HepG2 (cell line): ENCODE results near the gene MAN1A2. TPM values are rescaled to one million over a fixed set of nuclear protein-coding genes. Genes with fewer than 3 reads are reported as not detected.

ENCODE experiments used
- ATAC-seq: fragments of 200-7000 bp; cut with Tn5 transposase; 3 replicates; pipeline ENCODE4 v1.9.1; 2020; ENCODE audit warnings: mild to moderate bottlenecking, moderate library complexity
- BruUV-seq: library from RNA; stranded (reverse); fragments of 400-500 nt; replicated peaks from 2 replicates; lab custom pipeline; 2021; lab: Mats Ljungman, UMichigan
- CTCF ChIA-PET: fragments of 300-600 bp; formaldehyde crosslinking; extraction: SDS; loops from one replicate; lab custom pipeline; 2021; ENCODE audit warnings: low total read pairs, inconsistent platforms, low intra/inter-chr PET ratio; lab: Yijun Ruan, JAX
- POLR2A ChIA-PET: fragments of 350-600 bp; sonication (Branson Sonifier 250); formaldehyde crosslinking; loops from one replicate; lab custom pipeline; 2020; ENCODE audit warnings: antibody characterized with exemption, inconsistent platforms; lab: Yijun Ruan, JAX
- DNase-seq: peaks from one replicate; pipeline ENCODE4 v3.0.0-alpha.2; 2015; ENCODE audit warnings: low spot score
- FAIRE-seq: peaks from 3 replicates; lab custom pipeline; 2011; peaks lifted over from hg19 to GRCh38; lab: Jason Lieb, UNC
- H2AFZ ChIP-seq: one replicate; pipeline ENCODE4 v1.6.1; 2011; ENCODE audit warnings: low read length, inconsistent platforms
- H3K27ac ChIP-seq: fragments of 300-600 bp; 3 replicates; pipeline ENCODE4 v1.8.0; 2011; ENCODE audit warnings: mixed run types, mild to moderate bottlenecking, mixed read lengths, low read length, inconsistent platforms; ENCODE audit not compliant: insufficient read depth; ENCODE audit errors: extremely low read length
- H3K27me3 ChIP-seq, 2 experiments: fragments of 200-600 bp in 1 of 2; 2 replicates in 1 of 2; 3 replicates in 1 of 2; pipeline versions ENCODE4 v1.6.0 to v1.8.0; 2011; ENCODE audit warnings: low read length in 2 of 2, mild to moderate bottlenecking in 2 of 2, moderate library complexity in 2 of 2, inconsistent platforms in 1 of 2; ENCODE audit not compliant: insufficient read depth in 2 of 2, control insufficient read depth in 1 of 2
- H3K36me3 ChIP-seq, 2 experiments: fragments of 200-600 bp in 1 of 2; replicated peaks in 1 of 2; 2 replicates in 1 of 2; 3 replicates in 1 of 2; pipeline versions ENCODE4 v1.5.1 to v1.8.0; 2011; ENCODE audit warnings: low read length in 2 of 2, inconsistent platforms in 1 of 2; ENCODE audit not compliant: insufficient read depth in 2 of 2, control insufficient read depth in 1 of 2
- H3K4me1 ChIP-seq: 2 replicates; pipeline ENCODE4 v1.5.1; 2012; ENCODE audit warnings: low read length, inconsistent platforms; ENCODE audit not compliant: insufficient read depth
- H3K4me2 ChIP-seq: 2 replicates; pipeline ENCODE4 v1.6.0; 2011; ENCODE audit warnings: low read depth, low read length, inconsistent platforms
- H3K4me3 ChIP-seq, 3 experiments: fragments of 200-600 bp in 1 of 3; sonication (generic), shearing (Covaris generic) in 1 of 3; replicated peaks in 1 of 3; 2 replicates each; pipeline ENCODE4 v1.5.1; 2011 to 2016; ENCODE audit warnings: low read length in 3 of 3, inconsistent platforms in 2 of 3, low read depth in 2 of 3, mild to moderate bottlenecking in 2 of 3, control low read depth in 1 of 3, mixed read lengths in 1 of 3; ENCODE audit not compliant: insufficient read depth in 1 of 3
- H3K79me2 ChIP-seq: one replicate; pipeline ENCODE4 v1.6.1; 2011; ENCODE audit warnings: low read length, inconsistent platforms; ENCODE audit not compliant: insufficient read depth
- H3K9ac ChIP-seq: 2 replicates; pipeline ENCODE4 v1.6.0; 2011; ENCODE audit warnings: mild to moderate bottlenecking, low read depth, low read length, inconsistent platforms; ENCODE audit not compliant: insufficient read depth
- H3K9me3 ChIP-seq: 2 replicates; pipeline ENCODE4 v1.5.1; 2012; ENCODE audit warnings: mild to moderate bottlenecking, low read length
- H4K20me1 ChIP-seq: 2 replicates; pipeline ENCODE4 v1.6.0; 2011; ENCODE audit warnings: inconsistent platforms, mild to moderate bottlenecking, low read length, moderate library complexity; ENCODE audit not compliant: insufficient read depth
- FOSL1 ChIP-seq: sonication (generic); formaldehyde crosslinking; IDR thresholded peaks from 2 replicates; pipeline ENCODE4 v1.9.0; 2021; ENCODE audit warnings: missing genetic modification reagents, borderline replicate concordance
- HNRNPK ChIP-seq: fragments of 200-400 bp; formaldehyde crosslinking; IDR thresholded peaks from 2 replicates; pipeline ENCODE4 v1.6.1; 2018; ENCODE audit warnings: low read length, low read depth, moderate library complexity, mild to moderate bottlenecking; ENCODE audit not compliant: poor library complexity, severe bottlenecking
- HNRNPLL ChIP-seq: fragments of 200-400 bp; formaldehyde crosslinking; IDR thresholded peaks from 2 replicates; pipeline ENCODE4 v1.6.1; 2017; ENCODE audit warnings: mild to moderate bottlenecking, low read depth, low read length; ENCODE audit not compliant: poor library complexity, severe bottlenecking
- ISX ChIP-seq: sonication (generic); formaldehyde crosslinking; conservative IDR thresholded peaks from 2 replicates; pipeline ENCODE4 v1.5.0; 2020; ENCODE audit warnings: missing genetic modification reagents
- KDM2A ChIP-seq: sonication (generic); formaldehyde crosslinking; IDR thresholded peaks from 2 replicates; pipeline ENCODE4 v1.4.0; 2020; ENCODE audit warnings: low read depth, missing genetic modification reagents, borderline replicate concordance
- KLF6 ChIP-seq: IDR thresholded peaks from 2 replicates; pipeline ENCODE4 v1.8.0; 2016; ENCODE audit warnings: missing biosample characterization, missing genetic modification reagents
- MAX ChIP-seq: IDR thresholded peaks from 2 replicates; pipeline ENCODE4 v1.6.1; 2012; ENCODE audit warnings: inconsistent platforms
- NFE2L2 ChIP-seq: fragments of 150-350 bp; IDR thresholded peaks from 2 replicates; pipeline ENCODE4 v1.6.1; 2014; ENCODE audit warnings: low read length
- PCBP2 ChIP-seq: fragments of 200-400 bp; formaldehyde crosslinking; optimal IDR thresholded peaks from 2 replicates; pipeline ENCODE3; 2018; ENCODE audit warnings: low read length, low read depth; ENCODE audit not compliant: poor library complexity, severe bottlenecking
- PITX1 ChIP-seq: sonication (generic); formaldehyde crosslinking; IDR thresholded peaks from 2 replicates; pipeline ENCODE4 v1.5.1; 2020; ENCODE audit warnings: mild to moderate bottlenecking, missing genetic modification reagents
- POLR2A ChIP-seq, 2 experiments: IDR thresholded peaks; 2 replicates each; pipeline ENCODE4 v1.6.1; 2011; ENCODE audit warnings: low read depth in 2 of 2, low read length in 2 of 2, mild to moderate bottlenecking in 1 of 2, moderate library complexity in 1 of 2; ENCODE audit not compliant: insufficient read depth in 1 of 2
- TFAP4 ChIP-seq: sonication (generic); IDR thresholded peaks from 2 replicates; pipeline ENCODE4 v1.6.1; 2016; ENCODE audit warnings: low read depth, borderline replicate concordance
- ZNF224 ChIP-seq: sonication (generic); formaldehyde crosslinking; IDR thresholded peaks from 2 replicates; pipeline ENCODE4 v1.5.0; 2020; ENCODE audit warnings: mild to moderate bottlenecking, missing genetic modification reagents
- ZNF550 ChIP-seq: sonication (generic); formaldehyde crosslinking; IDR thresholded peaks from 2 replicates; pipeline ENCODE4 v1.4.0; 2020; ENCODE audit warnings: mild to moderate bottlenecking, missing genetic modification reagents, borderline replicate concordance
- ZNF749 ChIP-seq: sonication (generic); formaldehyde crosslinking; IDR thresholded peaks from 2 replicates; pipeline ENCODE4 v1.8.0; 2022; ENCODE audit warnings: mild to moderate bottlenecking, missing genetic modification reagents, moderate library complexity, borderline replicate concordance
- ZSCAN12 ChIP-seq: sonication (generic); formaldehyde crosslinking; IDR thresholded peaks from 2 replicates; pipeline ENCODE4 v1.9.0; 2021; ENCODE audit warnings: mild to moderate bottlenecking, missing genetic modification reagents
- ZSCAN20 ChIP-seq: sonication (generic); formaldehyde crosslinking; IDR thresholded peaks from 2 replicates; pipeline ENCODE4 v1.4.0; 2020; ENCODE audit warnings: missing genetic modification reagents, mild to moderate bottlenecking, borderline replicate concordance
- ZSCAN5A ChIP-seq: sonication (generic); formaldehyde crosslinking; IDR thresholded peaks from 2 replicates; pipeline ENCODE4 v1.8.0; 2022; ENCODE audit warnings: mild to moderate bottlenecking, missing genetic modification reagents, borderline replicate concordance
- WGBS: methylation state at CpG from one replicate; pipeline ENCODE4 v1.1.6; 2017; ENCODE audit warnings: low lambda C conversion rate; 5-methylcytosine and 5-hydroxymethylcytosine counted together
- in situ Hi-C: cut with HindIII; loops from 2 replicates; pipeline ENCODE4 v1.10.0; 2017; ENCODE audit warnings: low pct_unique_long_range_greater_than_20kb; ENCODE audit not compliant: extremely low pct_ligation_motif_present
- intact Hi-C: fragments of 100-400 bp; cut with micrococcal nuclease; formaldehyde crosslinking; loops from one replicate; pipeline ENCODE4 v1.10.0; 2022; ENCODE audit not compliant: unreplicated experiment
- polyA plus RNA-seq, 8 experiments: library from polyadenylated mRNA; depleted of rRNA in 3 of 8; stranded (reverse) in 7 of 8; unstranded in 1 of 8; fragments of >200 nt; fragmentation: Illumina TruSeq in 4 of 8; extraction: Trizol in 4 of 8; gene quantifications; 2 replicates each; pipeline versions ENCODE4 v1.2.1 to v1.2.3, GENCODE V29; 2011 to 2016; ENCODE audit warnings: low read depth in 4 of 8, missing spikeins in 1 of 8, mixed read lengths in 1 of 8; ENCODE audit not compliant: insufficient read depth in 1 of 8
- total RNA-seq, 5 experiments: library from RNA; depleted of rRNA; stranded (reverse); fragments of >200 nt; fragmentation: Illumina TruSeq; extraction: Trizol; gene quantifications; 2 replicates each; pipeline ENCODE4 v1.2.3, GENCODE V29; 2016; ENCODE audit warnings: low read depth in 1 of 5

Gene MAN1A2
- total and polyA plus RNA-seq, 2 of the 13 experiments (the other 11 are each of a cell fraction or from before 2014, with no cell fraction given), result 8.0 to 19.9 TPM

GRCh38 chr1:117425050-117425734, 57.9 kb downstream of the MAN1A2 start:
- BruUV-seq, result no TSS peak
- POLR2A ChIA-PET, result no interaction called here
- intact Hi-C loops, result no loop called here
- Histone ChIP-seq H3K9ac (no peak overlapping the region), H3K27ac (no peak overlapping the region), H4K20me1 (no peaks in the 10 kb centered on the region), H3K27me3 (no peaks in the 10 kb centered on the region), H3K4me2 (no peak overlapping the region), H3K9me3 (peaks cover 40% of the 10 kb centered on the region), H3K36me3 (no peaks in the 10 kb centered on the region), H3K4me1 (no peaks in the 10 kb centered on the region), H2AFZ (no peak overlapping the region), H3K79me2 (no peaks in the 10 kb centered on the region), H3K4me3 (no peak overlapping the region)
- no peak for TF ChIP-seq ZNF224 (CRISPR knock-in tag)
- TF ChIP-seq HNRNPK, result peak; percentile 81
- no peak for TF ChIP-seq HNRNPLL
- no peak for TF ChIP-seq TFAP4
- peak; percentile 43 for TF ChIP-seq PCBP2
- no peak for TF ChIP-seq ZNF749 (CRISPR knock-in tag)
- no peak for TF ChIP-seq FOSL1
- ATAC-seq, result no peak
- no peak for DNase-seq
- CTCF ChIA-PET, result no interaction called here
- 90% methylated on average over 2 of the region's 2 CpGs for WGBS
- no peak for FAIRE-seq
- in situ Hi-C loops, result no loop called here

- Histone ChIP-seq H2AFZ (no peak overlapping the region), H3K9ac (no peak overlapping the region), H3K4me2 (no peak overlapping the region), H4K20me1 (no peaks in the 10 kb centered on the region), H3K36me3 (no peaks in the 10 kb centered on the region), H3K27ac (no peak overlapping the region), H3K27me3 (no peaks in the 10 kb centered on the region), H3K9me3 (peaks cover 40% of the 10 kb centered on the region), H3K4me1 (no peaks in the 10 kb centered on the region), H3K79me2 (no peaks in the 10 kb centered on the region), H3K4me3 (no peak overlapping the region)
- FAIRE-seq (no peak), DNase-seq (no peak), ATAC-seq (no peak)
- BruUV-seq, result no TSS peak
- ChIA-PET CTCF (no interaction called here), POLR2A (no interaction called here)
- intact Hi-C loops (no loop called here), in situ Hi-C loops (no loop called here)
- TF ChIP-seq KLF6 (CRISPR knock-in tag), result no peak
- no peak for TF ChIP-seq KDM2A
- TF ChIP-seq ZSCAN12, result no peak
- no peak for TF ChIP-seq PITX1
- no peak for TF ChIP-seq POLR2A (IDR thresholded peaks at IDR 0.05; ENCODE audit: insufficient read depth in 1 of 2, low read depth in 2 of 2, low read length in 2 of 2)
- TF ChIP-seq NFE2L2, result no peak
- no peak for TF ChIP-seq ISX (CRISPR knock-in tag)
- TF ChIP-seq MAX, result no peak
- TF ChIP-seq ZSCAN5A (CRISPR knock-in tag), result no peak
- TF ChIP-seq ZSCAN20 (CRISPR knock-in tag), result no peak
- no peak for TF ChIP-seq ZNF550 (CRISPR knock-in tag)
Observed at GRCh38 chr1:117427297-117427696, 60.0 kb downstream of the MAN1A2 start.
